HepG2 (cell line): ENCODE data around the gene ABI3BP. TPM values are rescaled to one million over a fixed set of nuclear protein-coding genes. Genes with fewer than 3 reads are reported as not detected.

ENCODE experiments used
- MZF1 ChIP-seq: sonication (generic); formaldehyde crosslinking; IDR thresholded peaks from 2 replicates; pipeline ENCODE4 v1.8.1; 2023; ENCODE audit warnings: mild to moderate bottlenecking, missing genetic modification reagents, borderline replicate concordance
- NR3C1 ChIP-seq: sonication (generic); formaldehyde crosslinking; IDR thresholded peaks from 2 replicates; pipeline ENCODE4 v1.4.0; 2020; ENCODE audit warnings: missing genetic modification reagents
- ONECUT2 ChIP-seq: sonication (generic); formaldehyde crosslinking; IDR thresholded peaks from 2 replicates; pipeline ENCODE4 v1.4.0; 2020; ENCODE audit warnings: missing genetic modification reagents
- SMAD1 ChIP-seq: sonication (generic); formaldehyde crosslinking; IDR thresholded peaks from 2 replicates; pipeline ENCODE4 v1.4.0; 2020; ENCODE audit warnings: missing genetic modification reagents, low read depth, mild to moderate bottlenecking, borderline replicate concordance
- SP1 ChIP-seq, 2 experiments: fragments of 450-650 bp in 1 of 2; sonication (generic) in 1 of 2; formaldehyde crosslinking in 1 of 2; IDR thresholded peaks; 2 replicates each; pipeline versions ENCODE4 v1.4.0 to v1.6.1; 2016 to 2020; ENCODE audit warnings: missing genetic modification reagents in 1 of 2
- SSRP1 ChIP-seq: IDR thresholded peaks from 2 replicates; pipeline ENCODE4 v1.6.1; 2016; ENCODE audit warnings: control low read depth
- ZBTB8A ChIP-seq: sonication (generic); formaldehyde crosslinking; IDR thresholded peaks from 2 replicates; pipeline ENCODE4 v1.4.0; 2020; ENCODE audit warnings: mild to moderate bottlenecking, low read depth, missing genetic modification reagents, borderline replicate concordance
- ZC3H4 ChIP-seq: sonication (generic); formaldehyde crosslinking; IDR thresholded peaks from 2 replicates; pipeline ENCODE4 v1.4.0; 2020; ENCODE audit warnings: missing genetic modification reagents, borderline replicate concordance
- ZGPAT ChIP-seq: IDR thresholded peaks from 2 replicates; pipeline ENCODE4 v1.6.1; 2016; ENCODE audit warnings: mild to moderate bottlenecking
- ZMYM3 ChIP-seq: sonication (generic); formaldehyde crosslinking; IDR thresholded peaks from 2 replicates; pipeline ENCODE4 v1.5.1; 2020; ENCODE audit warnings: mild to moderate bottlenecking, missing genetic modification reagents
- ZNF230 ChIP-seq: sonication (generic); formaldehyde crosslinking; IDR thresholded peaks from 2 replicates; pipeline ENCODE4 v1.4.0; 2020; ENCODE audit warnings: mild to moderate bottlenecking, missing genetic modification reagents
- ZNF414 ChIP-seq: sonication (generic); formaldehyde crosslinking; IDR thresholded peaks from 2 replicates; pipeline ENCODE4 v1.5.0; 2020; ENCODE audit warnings: missing genetic modification reagents
- ZNF556 ChIP-seq: sonication (generic); formaldehyde crosslinking; IDR thresholded peaks from 2 replicates; pipeline ENCODE4 v1.4.0; 2020; ENCODE audit warnings: mild to moderate bottlenecking, missing genetic modification reagents, borderline replicate concordance
- polyA plus RNA-seq, 8 experiments: library from polyadenylated mRNA; depleted of rRNA in 3 of 8; stranded (reverse) in 7 of 8; unstranded in 1 of 8; fragments of >200 nt; fragmentation: Illumina TruSeq in 4 of 8; extraction: Trizol in 4 of 8; gene quantifications; 2 replicates each; pipeline versions ENCODE4 v1.2.1 to v1.2.3, GENCODE V29; 2011 to 2016; ENCODE audit warnings: low read depth in 4 of 8, missing spikeins in 1 of 8, mixed read lengths in 1 of 8; ENCODE audit not compliant: insufficient read depth in 1 of 8
- total RNA-seq, 5 experiments: library from RNA; depleted of rRNA; stranded (reverse); fragments of >200 nt; fragmentation: Illumina TruSeq; extraction: Trizol; gene quantifications; 2 replicates each; pipeline ENCODE4 v1.2.3, GENCODE V29; 2016; ENCODE audit warnings: low read depth in 1 of 5
- TF ChIP-seq, protein P1 (sequence below): sonication (generic); formaldehyde crosslinking; IDR thresholded peaks from 2 replicates; pipeline ENCODE4 v1.5.1; 2020; ENCODE audit warnings: mild to moderate bottlenecking, missing genetic modification reagents
- TF ChIP-seq, protein P2 (sequence below): sonication (generic); formaldehyde crosslinking; IDR thresholded peaks from 2 replicates; pipeline ENCODE4 v1.4.0; 2020; ENCODE audit warnings: missing genetic modification reagents
- TF ChIP-seq, protein P3 (sequence below): sonication (generic); formaldehyde crosslinking; IDR thresholded peaks from 2 replicates; pipeline ENCODE4 v1.4.0; 2020; ENCODE audit warnings: mild to moderate bottlenecking, missing genetic modification reagents
- TF ChIP-seq, protein P4 (sequence below): sonication (generic); formaldehyde crosslinking; IDR thresholded peaks from 2 replicates; pipeline ENCODE4 v1.4.0; 2020; ENCODE audit warnings: mild to moderate bottlenecking, low read depth, missing genetic modification reagents

ABI3BP gene
- total and polyA plus RNA-seq, 2 of the 13 experiments (the other 11 are each of a cell fraction or from before 2014, with no cell fraction given) = not detected

DNA sequence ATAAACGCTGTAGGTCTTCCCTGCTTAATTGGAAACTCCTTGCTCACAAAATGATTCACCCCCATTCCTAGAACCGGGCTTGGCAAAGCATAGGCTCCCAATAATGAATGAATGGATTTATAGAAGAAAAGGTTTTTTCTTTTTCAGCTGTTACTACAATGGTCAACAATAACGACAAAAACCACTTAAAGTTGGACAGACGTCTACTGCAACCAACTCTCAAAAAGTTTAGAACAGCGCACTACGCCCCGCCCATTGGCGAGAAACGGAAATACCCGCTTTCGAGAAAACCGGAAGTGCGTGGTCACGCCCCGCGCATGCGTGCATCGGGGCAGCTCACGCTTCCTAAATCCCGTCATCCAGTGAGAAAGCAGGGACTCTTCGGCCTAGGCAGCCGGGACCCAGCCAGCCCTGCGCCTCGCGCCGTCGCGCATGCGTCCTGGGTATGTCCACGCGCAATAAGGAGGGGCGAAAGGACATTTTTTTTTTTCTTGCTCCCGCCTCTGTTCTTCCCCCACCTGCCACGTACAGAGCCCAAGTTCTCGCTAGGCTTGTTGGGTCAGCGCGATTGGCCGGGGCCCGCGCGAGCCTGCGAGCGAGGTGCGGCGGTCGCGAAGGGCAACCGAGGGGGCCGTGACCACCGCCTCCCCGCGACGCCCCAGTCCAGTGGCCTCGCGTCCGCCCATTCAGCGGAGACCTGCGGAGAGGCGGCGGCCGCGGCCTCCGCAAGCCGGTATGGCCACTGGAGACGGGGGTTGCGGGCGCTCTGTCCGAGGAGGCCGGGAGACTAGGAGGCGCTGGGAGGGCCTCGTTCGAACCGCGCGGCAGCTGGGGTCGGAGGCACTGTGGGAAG is 284.0 kb downstream of the ABI3BP start, which contains the start of gene TFG (continued):
- TF ChIP-seq, protein P1, sequence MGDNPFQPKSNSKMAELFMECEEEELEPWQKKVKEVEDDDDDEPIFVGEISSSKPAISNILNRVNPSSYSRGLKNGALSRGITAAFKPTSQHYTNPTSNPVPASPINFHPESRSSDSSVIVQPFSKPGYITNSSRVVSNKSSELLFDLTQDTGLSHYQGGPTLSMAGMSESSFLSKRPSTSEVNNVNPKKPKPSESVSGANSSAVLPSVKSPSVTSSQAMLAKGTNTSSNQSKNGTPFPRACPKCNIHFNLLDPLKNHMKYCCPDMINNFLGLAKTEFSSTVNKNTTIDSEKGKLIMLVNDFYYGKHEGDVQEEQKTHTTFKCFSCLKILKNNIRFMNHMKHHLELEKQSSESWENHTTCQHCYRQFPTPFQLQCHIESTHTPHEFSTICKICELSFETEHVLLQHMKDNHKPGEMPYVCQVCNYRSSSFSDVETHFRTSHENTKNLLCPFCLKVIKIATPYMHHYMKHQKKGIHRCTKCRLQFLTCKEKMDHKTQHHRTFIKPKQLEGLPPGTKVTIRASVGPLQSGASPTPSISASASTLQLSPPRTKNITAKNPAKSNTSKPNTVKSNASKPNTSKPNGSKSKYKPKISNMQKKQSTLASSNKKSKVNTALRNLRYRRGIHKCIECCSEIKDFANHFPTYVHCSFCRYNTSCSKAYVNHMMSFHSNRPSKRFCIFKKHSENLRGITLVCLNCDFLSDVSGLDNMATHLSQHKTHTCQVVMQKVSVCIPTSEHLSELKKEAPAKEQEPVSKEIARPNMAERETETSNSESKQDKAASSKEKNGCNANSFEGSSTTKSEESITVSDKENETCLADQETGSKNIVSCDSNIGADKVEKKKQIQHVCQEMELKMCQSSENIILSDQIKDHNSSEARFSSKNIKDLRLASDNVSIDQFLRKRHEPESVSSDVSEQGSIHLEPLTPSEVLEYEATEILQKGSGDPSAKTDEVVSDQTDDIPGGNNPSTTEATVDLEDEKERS (CRISPR knock-in tag) = no peak
- TF ChIP-seq ZC3H4 (CRISPR knock-in tag) (no peak), SSRP1 (CRISPR knock-in tag) (no peak), SP1 (IDR thresholded peaks at IDR 0.05) (no peak), SP1 (CRISPR knock-in tag; IDR thresholded peaks at IDR 0.05) (no peak; the same call in 1 of the 2 replicates), SMAD1 (CRISPR knock-in tag) (0 out of 2 replicates have a peak, but pooled peaks have one; percentile 17), ZNF230 (0 out of 2 replicates have a peak, but pooled peaks have one; percentile 21), NR3C1 (CRISPR knock-in tag) (no peak), ZGPAT (CRISPR knock-in tag) (peak; percentile 87), ONECUT2 (CRISPR knock-in tag) (no peak), ZMYM3 (no peak), MZF1 (CRISPR knock-in tag) (no peak), ZNF556 (CRISPR knock-in tag) (peak; percentile 78; the same call in 1 of the 2 replicates), ZBTB8A (0 out of 2 replicates have a peak, but pooled peaks have one; percentile 40), ZNF414 (no peak)
- TF ChIP-seq, protein P2, sequence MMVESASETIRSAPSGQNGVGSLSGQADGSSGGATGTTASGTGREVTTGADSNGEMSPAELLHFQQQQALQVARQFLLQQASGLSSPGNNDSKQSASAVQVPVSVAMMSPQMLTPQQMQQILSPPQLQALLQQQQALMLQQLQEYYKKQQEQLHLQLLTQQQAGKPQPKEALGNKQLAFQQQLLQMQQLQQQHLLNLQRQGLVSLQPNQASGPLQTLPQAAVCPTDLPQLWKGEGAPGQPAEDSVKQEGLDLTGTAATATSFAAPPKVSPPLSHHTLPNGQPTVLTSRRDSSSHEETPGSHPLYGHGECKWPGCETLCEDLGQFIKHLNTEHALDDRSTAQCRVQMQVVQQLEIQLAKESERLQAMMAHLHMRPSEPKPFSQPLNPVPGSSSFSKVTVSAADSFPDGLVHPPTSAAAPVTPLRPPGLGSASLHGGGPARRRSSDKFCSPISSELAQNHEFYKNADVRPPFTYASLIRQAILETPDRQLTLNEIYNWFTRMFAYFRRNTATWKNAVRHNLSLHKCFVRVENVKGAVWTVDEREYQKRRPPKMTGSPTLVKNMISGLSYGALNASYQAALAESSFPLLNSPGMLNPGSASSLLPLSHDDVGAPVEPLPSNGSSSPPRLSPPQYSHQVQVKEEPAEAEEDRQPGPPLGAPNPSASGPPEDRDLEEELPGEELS (CRISPR knock-in tag) = 0 out of 2 replicates have a peak, but pooled peaks have one; percentile 34
- TF ChIP-seq, protein P3, sequence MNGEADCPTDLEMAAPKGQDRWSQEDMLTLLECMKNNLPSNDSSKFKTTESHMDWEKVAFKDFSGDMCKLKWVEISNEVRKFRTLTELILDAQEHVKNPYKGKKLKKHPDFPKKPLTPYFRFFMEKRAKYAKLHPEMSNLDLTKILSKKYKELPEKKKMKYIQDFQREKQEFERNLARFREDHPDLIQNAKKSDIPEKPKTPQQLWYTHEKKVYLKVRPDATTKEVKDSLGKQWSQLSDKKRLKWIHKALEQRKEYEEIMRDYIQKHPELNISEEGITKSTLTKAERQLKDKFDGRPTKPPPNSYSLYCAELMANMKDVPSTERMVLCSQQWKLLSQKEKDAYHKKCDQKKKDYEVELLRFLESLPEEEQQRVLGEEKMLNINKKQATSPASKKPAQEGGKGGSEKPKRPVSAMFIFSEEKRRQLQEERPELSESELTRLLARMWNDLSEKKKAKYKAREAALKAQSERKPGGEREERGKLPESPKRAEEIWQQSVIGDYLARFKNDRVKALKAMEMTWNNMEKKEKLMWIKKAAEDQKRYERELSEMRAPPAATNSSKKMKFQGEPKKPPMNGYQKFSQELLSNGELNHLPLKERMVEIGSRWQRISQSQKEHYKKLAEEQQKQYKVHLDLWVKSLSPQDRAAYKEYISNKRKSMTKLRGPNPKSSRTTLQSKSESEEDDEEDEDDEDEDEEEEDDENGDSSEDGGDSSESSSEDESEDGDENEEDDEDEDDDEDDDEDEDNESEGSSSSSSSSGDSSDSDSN (CRISPR knock-in tag) = no peak; the same call in 1 of the 2 replicates
- TF ChIP-seq, protein P4, sequence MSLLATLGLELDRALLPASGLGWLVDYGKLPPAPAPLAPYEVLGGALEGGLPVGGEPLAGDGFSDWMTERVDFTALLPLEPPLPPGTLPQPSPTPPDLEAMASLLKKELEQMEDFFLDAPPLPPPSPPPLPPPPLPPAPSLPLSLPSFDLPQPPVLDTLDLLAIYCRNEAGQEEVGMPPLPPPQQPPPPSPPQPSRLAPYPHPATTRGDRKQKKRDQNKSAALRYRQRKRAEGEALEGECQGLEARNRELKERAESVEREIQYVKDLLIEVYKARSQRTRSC = no peak
